Keratinocyte (primary cell): ENCODE results near the gene HDAC8.

ENCODE experiments used
- CTCF ChIP-seq, 3 experiments: IDR thresholded peaks in 1 of 3; conservative IDR thresholded peaks in 1 of 3; optimal IDR thresholded peaks in 1 of 3; 2 replicates in 2 of 3; 3 replicates in 1 of 3; pipeline versions ENCODE3 to v1.5.1; 2011; ENCODE audit warnings: low read length in 3 of 3, mild to moderate bottlenecking in 3 of 3, moderate library complexity in 2 of 3, control low read depth in 1 of 3, inconsistent platforms in 1 of 3; ENCODE audit not compliant: insufficient read depth in 2 of 3; ENCODE audit errors: extremely low read depth in 1 of 3
- EZH2 ChIP-seq: IDR thresholded peaks from one replicate; pipeline ENCODE4 v1.6.1; 2012; ENCODE audit warnings: inconsistent platforms, mild to moderate bottlenecking, low read length, moderate library complexity

GRCh38 chrX:72467135-72467534 lies 105.5 kb downstream of the HDAC8 start:
- TF ChIP-seq CTCF (optimal IDR thresholded peaks at IDR 0.05 in 1 of 3, IDR thresholded peaks at IDR 0.05 in 1 of 3, conservative IDR thresholded peaks at IDR 0.05 in 1 of 3; ENCODE audit: extremely low read depth in 1 of 3, insufficient read depth in 2 of 3, low read length in 3 of 3) (no peak), EZH2 (no peak)
